Measurements from ENCODE around the gene ABITRAM.

ABITRAM gene

DNA sequence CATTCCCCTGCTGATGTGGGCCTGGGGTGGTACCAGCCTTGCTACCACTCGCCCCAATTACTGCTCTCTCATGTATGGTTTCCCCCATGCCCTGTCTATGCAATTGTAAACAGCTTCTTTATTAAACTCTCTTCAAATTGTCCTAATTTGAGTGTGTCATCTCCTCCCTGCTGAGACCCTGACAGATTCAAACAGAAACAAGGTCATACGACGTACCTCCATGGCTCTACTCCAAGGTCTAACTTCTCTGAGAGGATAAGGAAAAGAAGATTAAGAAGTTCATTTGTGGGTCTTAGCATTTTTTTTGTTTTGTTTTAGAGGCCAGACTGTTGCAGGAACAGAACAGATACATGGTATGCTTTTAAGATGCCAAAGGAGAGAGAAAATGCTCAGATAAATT is 38.0 kb downstream of the ABITRAM start:
- DNase-seq (ENCODE audit: low read depth): no peak
- H3K4me3 ChIP-seq (ENCODE audit: low read length): no peak overlapping the region
- TF ChIP-seq, protein P1, sequence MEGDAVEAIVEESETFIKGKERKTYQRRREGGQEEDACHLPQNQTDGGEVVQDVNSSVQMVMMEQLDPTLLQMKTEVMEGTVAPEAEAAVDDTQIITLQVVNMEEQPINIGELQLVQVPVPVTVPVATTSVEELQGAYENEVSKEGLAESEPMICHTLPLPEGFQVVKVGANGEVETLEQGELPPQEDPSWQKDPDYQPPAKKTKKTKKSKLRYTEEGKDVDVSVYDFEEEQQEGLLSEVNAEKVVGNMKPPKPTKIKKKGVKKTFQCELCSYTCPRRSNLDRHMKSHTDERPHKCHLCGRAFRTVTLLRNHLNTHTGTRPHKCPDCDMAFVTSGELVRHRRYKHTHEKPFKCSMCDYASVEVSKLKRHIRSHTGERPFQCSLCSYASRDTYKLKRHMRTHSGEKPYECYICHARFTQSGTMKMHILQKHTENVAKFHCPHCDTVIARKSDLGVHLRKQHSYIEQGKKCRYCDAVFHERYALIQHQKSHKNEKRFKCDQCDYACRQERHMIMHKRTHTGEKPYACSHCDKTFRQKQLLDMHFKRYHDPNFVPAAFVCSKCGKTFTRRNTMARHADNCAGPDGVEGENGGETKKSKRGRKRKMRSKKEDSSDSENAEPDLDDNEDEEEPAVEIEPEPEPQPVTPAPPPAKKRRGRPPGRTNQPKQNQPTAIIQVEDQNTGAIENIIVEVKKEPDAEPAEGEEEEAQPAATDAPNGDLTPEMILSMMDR (conservative IDR thresholded peaks at IDR 0.05; ENCODE audit: low read depth, low read length): no peak

DNA sequence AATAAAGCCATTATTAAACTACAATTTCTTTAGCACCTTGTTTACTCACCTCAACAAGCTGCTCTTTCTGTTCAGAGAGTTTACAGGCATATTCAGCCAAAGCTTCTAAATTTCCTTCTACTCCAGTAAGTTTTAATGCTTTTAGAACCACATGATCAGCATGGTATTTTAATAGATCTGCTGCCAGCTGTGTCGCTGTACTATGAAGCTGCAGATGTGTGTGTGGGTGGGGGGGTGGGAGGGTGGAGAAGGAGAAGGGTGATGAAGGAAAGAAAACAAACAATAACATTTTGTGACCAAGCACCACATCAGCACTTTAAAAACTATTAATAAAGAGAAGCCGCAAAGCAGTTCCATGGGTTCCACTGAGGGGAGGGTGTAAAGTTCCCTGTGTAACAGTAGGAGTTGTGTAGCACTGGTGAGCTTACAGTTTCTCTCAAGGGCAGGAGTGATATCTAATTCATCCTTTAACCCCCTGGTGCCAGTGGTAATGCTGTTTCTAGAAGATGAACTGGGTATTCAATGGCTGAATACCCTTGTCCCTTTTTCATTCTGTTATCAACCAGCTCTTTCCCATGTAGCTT is 38.5 kb downstream of the ABITRAM start:
- TF ChIP-seq, protein P1 (conservative IDR thresholded peaks at IDR 0.05; ENCODE audit: low read depth, low read length): no peak
- no peak overlapping the region for H3K4me3 ChIP-seq (ENCODE audit: low read length)
- no peak for DNase-seq (ENCODE audit: low read depth)

DNA sequence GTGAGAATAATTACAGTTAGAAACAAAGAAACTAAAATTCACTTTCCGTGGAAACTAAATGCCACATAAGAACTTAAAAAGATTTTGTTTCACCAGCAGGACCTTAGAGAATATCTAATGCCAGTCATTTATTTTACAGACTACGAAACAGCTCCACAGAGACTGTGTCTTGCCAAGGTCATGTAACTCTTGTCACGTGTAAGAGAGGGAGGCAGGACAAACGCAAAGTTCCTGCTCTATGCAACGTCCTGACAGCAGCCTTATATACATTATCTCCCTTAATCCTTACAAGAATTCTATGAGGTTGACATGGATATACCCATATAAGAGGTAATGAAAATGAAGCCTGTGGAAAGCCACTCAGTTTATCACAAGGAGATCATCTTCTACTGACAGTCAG is 39.7 kb downstream of the ABITRAM start:
- H3K4me3 ChIP-seq (ENCODE audit: low read length): no peak overlapping the region
- TF ChIP-seq, protein P1 (conservative IDR thresholded peaks at IDR 0.05; ENCODE audit: low read depth, low read length): no peak
- DNase-seq (ENCODE audit: low read depth): no peak

DNA sequence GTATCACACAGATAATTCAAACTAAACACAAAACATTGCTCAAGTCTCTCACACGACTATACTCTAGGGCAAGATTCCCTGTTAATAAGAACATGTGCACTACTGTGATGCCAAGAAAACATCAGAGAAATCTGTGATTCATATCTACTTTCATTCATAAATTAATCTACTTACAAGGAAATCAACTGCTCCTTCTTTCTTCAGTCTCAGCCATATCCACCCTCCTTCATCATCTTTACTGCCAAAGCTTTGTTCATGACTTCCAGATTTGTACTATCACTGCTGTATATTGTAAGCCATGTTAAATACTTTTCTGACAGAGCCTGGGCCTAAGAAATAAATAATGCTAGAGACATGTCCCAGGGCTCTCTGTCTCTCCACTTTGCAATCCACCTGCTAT is 44.0 kb downstream of the ABITRAM start:
- TF ChIP-seq, protein P1 (conservative IDR thresholded peaks at IDR 0.05; ENCODE audit: low read depth, low read length): no peak
- DNase-seq (ENCODE audit: low read depth): no peak
- no peak overlapping the region for H3K4me3 ChIP-seq (ENCODE audit: low read length)

DNA sequence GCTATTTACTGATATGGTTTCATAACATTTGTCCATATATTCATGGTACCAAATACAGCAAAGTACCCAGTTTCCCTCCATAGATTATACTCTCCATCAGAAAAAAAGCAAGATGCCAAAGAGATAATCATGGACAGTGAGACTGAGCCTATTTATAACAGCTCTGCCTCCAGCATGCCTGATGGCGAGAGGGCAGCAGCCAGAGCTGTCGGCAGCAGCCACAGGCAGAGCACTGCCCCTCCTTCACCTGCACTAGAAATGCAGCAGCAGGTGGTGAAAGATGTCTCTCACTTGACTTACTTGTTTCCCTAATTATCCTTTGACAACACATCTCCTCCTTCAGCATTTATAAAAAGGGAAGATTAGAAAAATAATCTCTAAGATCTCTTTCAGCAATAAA is 46.7 kb downstream of the ABITRAM start:
- TF ChIP-seq, protein P1 (conservative IDR thresholded peaks at IDR 0.05; ENCODE audit: low read depth, low read length): no peak
- DNase-seq (ENCODE audit: low read depth): no peak
- no peak overlapping the region for H3K4me3 ChIP-seq (ENCODE audit: low read length)

DNA sequence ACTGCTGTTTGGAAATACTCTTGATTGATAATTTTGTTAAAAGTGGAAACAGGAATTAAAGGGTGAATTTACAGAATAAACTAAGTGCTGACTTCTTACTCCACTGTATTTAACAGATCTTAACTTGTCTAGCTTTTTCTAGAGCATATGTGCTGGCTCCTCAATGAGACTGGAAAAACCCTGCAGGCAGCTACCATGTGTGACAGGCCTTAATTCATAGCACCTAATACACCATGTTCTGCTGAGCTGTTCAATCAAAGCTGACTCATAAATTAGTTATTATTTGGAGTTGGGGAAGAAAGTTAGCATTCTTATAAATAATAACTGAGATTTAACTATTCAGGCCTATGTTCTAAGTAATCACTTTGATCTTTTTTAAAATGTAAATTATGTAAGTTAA is 49.7 kb downstream of the ABITRAM start:
- no peak for DNase-seq (ENCODE audit: low read depth)
- H3K4me3 ChIP-seq (ENCODE audit: low read length): no peak overlapping the region
- TF ChIP-seq, protein P1 (conservative IDR thresholded peaks at IDR 0.05; ENCODE audit: low read depth, low read length): no peak
